ENCODE data around the gene TCAP. TPM values are rescaled to one million over a fixed set of nuclear protein-coding genes. Genes with fewer than 3 reads are reported as not detected.

TCAP gene
- 0.06 to 0.26 TPM (median 0.20 TPM) in 3 replicates for polyA plus RNA-seq
- 0.20 TPM for polyA plus RNA-seq (2011; ENCODE audit: low read depth)
- polyA plus RNA-seq (2011; cell fraction: cytosol; rRNA removed), result 0.06 and 0.13 TPM in 2 replicates
- polyA plus RNA-seq (2011; cell fraction: nucleus; rRNA removed), result 0.70 and 1.1 TPM in 2 replicates
- polyA plus RNA-seq (2012; ENCODE audit: low replicate concordance), result 0.16 and 0.62 TPM in 2 replicates
- polyA minus RNA-seq, result 0.36 to 0.79 TPM in 2 of 3 replicates, not detected in the other
- polyA minus RNA-seq (2011; cell fraction: cytosol; rRNA and poly(A)+ RNA removed), result not detected
- 0.42 TPM in 1 of 2 replicates, not detected in the other for polyA minus RNA-seq (2011; cell fraction: nucleus; rRNA and poly(A)+ RNA removed)

GRCh38 chr17:39664581-39665561, at the start of gene TCAP:
Gene TCAP, plus strand, starts transcription at chr17:39665349. Its CDS starts 11 bp downstream, at chr17:39665360.
- Histone ChIP-seq H3K9ac (ENCODE audit: control insufficient read depth, extremely low read depth, insufficient read depth, low read length) (no peak within 1 kb of the TSS), H3K79me2 (ENCODE audit: control insufficient read depth, insufficient read depth, low read length) (no peaks in the 10 kb centered on the region), H3K9me3 (ENCODE audit: control insufficient read depth, low read depth, low read length) (no peaks in the 10 kb centered on the region), H3K27me3 (ENCODE audit: control insufficient read depth, extremely low read depth, insufficient read depth, low read length) (peaks cover 33% of the 10 kb centered on the region), H3K27ac (ENCODE audit: control insufficient read depth, insufficient read depth, low read length) (no peak within 1 kb of the TSS), H3K9me1 (ENCODE audit: control insufficient read depth, extremely low read depth, insufficient read depth, low read length) (no peaks in the 10 kb centered on the region), H3K36me3 (ENCODE audit: control insufficient read depth in 2 of 2, extremely low read depth in 1 of 2, insufficient read depth in 2 of 2, low read length in 2 of 2) (peaks cover 0 to 5% of the 10 kb centered on the region in 2 experiments), H4K20me1 (ENCODE audit: control insufficient read depth, extremely low read depth, insufficient read depth, low read length) (no peaks in the 10 kb centered on the region), H3K4me3 (ENCODE audit: control insufficient read depth in 2 of 3, extremely low read depth in 1 of 3, insufficient read depth in 2 of 3, low read depth in 1 of 3, low read length in 3 of 3) (no peak within 1 kb of the TSS), H3K4me2 (ENCODE audit: control insufficient read depth, extremely low read depth, insufficient read depth, low read depth, low read length) (no peak within 1 kb of the TSS), H2AFZ (ENCODE audit: control insufficient read depth, low read length) (no peak within 1 kb of the TSS), H3K4me1 (ENCODE audit: control insufficient read depth, extremely low read depth, insufficient read depth, low read length) (peaks cover 8% of the 10 kb centered on the region)
- FAIRE-seq, result no peak
- dilution Hi-C loops (cut with MboI; ENCODE audit: extremely low pct_ligation_motif_present, low sequenced_read_pairs), result no loop called here
- no peak for TF ChIP-seq EZH2 (IDR thresholded peaks at IDR 0.05; ENCODE audit: low read length)
- TF ChIP-seq, protein P1, sequence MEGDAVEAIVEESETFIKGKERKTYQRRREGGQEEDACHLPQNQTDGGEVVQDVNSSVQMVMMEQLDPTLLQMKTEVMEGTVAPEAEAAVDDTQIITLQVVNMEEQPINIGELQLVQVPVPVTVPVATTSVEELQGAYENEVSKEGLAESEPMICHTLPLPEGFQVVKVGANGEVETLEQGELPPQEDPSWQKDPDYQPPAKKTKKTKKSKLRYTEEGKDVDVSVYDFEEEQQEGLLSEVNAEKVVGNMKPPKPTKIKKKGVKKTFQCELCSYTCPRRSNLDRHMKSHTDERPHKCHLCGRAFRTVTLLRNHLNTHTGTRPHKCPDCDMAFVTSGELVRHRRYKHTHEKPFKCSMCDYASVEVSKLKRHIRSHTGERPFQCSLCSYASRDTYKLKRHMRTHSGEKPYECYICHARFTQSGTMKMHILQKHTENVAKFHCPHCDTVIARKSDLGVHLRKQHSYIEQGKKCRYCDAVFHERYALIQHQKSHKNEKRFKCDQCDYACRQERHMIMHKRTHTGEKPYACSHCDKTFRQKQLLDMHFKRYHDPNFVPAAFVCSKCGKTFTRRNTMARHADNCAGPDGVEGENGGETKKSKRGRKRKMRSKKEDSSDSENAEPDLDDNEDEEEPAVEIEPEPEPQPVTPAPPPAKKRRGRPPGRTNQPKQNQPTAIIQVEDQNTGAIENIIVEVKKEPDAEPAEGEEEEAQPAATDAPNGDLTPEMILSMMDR (optimal IDR thresholded peaks at IDR 0.05 in 1 of 3, IDR thresholded peaks at IDR 0.05 in 1 of 3, conservative IDR thresholded peaks at IDR 0.05 in 1 of 3; ENCODE audit: extremely low read depth in 1 of 3, insufficient read depth in 2 of 3, low read length in 3 of 3), result no peak
- no peak for DNase-seq (ENCODE audit: low read depth, low spot score)

DNA sequence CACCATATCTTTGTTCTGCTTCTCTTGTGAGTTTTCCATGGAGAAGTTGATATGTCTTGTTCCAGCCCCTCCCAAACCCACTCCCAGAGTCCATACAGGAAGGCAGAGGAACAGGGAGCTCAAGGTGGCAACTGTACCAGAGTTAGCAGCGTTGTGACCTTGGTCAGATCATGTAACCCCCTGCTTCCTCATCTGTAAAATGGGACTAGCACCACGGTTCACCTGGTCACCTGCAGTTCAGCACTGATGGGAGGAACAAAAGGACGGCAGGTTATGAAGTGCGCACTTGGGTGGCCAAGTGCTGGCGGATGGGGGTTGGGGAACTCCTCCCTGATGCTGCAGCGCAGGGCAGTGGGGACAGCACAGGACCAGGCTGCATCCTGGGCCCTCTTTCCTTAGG, 49.7 kb upstream of the TCAP start:
- no peak for TF ChIP-seq EZH2 (IDR thresholded peaks at IDR 0.05; ENCODE audit: low read length)
- TF ChIP-seq, protein P1 (optimal IDR thresholded peaks at IDR 0.05 in 1 of 3, IDR thresholded peaks at IDR 0.05 in 1 of 3, conservative IDR thresholded peaks at IDR 0.05 in 1 of 3; ENCODE audit: extremely low read depth in 1 of 3, insufficient read depth in 2 of 3, low read length in 3 of 3), result no peak
- H3K4me1 ChIP-seq (ENCODE audit: control insufficient read depth, extremely low read depth, insufficient read depth, low read length), result no peaks in the 10 kb centered on the region
- no peaks in the 10 kb centered on the region for H3K79me2 ChIP-seq (ENCODE audit: control insufficient read depth, insufficient read depth, low read length)
- no peaks in the 10 kb centered on the region for H3K9me3 ChIP-seq (ENCODE audit: control insufficient read depth, low read depth, low read length)
- H3K27ac ChIP-seq (ENCODE audit: control insufficient read depth, insufficient read depth, low read length), result no peak overlapping the region
- no peak overlapping the region for H2AFZ ChIP-seq (ENCODE audit: control insufficient read depth, low read length)
- no peaks in the 10 kb centered on the region for H3K9me1 ChIP-seq (ENCODE audit: control insufficient read depth, extremely low read depth, insufficient read depth, low read length)
- H3K27me3 ChIP-seq (ENCODE audit: control insufficient read depth, extremely low read depth, insufficient read depth, low read length), result peaks cover 34% of the 10 kb centered on the region
- no peak overlapping the region for H3K9ac ChIP-seq (ENCODE audit: control insufficient read depth, extremely low read depth, insufficient read depth, low read length)
- dilution Hi-C loops (cut with MboI; ENCODE audit: extremely low pct_ligation_motif_present, low sequenced_read_pairs), result no loop called here
- H3K36me3 ChIP-seq (ENCODE audit: control insufficient read depth in 2 of 2, extremely low read depth in 1 of 2, insufficient read depth in 2 of 2, low read length in 2 of 2), result no peaks in the 10 kb centered on the region
- H4K20me1 ChIP-seq (ENCODE audit: control insufficient read depth, extremely low read depth, insufficient read depth, low read length), result no peaks in the 10 kb centered on the region
- FAIRE-seq, result no peak
- DNase-seq (ENCODE audit: low read depth, low spot score), result no peak
- H3K4me2 ChIP-seq (ENCODE audit: control insufficient read depth, extremely low read depth, insufficient read depth, low read depth, low read length), result no peak overlapping the region
- no peak overlapping the region for H3K4me3 ChIP-seq (ENCODE audit: control insufficient read depth in 2 of 3, extremely low read depth in 1 of 3, insufficient read depth in 2 of 3, low read depth in 1 of 3, low read length in 3 of 3)

All from keratinocyte (primary cell).